Upper lobe of left lung (tissue), 4 donors: ENCODE data around the gene DCAF16.

Source experiments
- CTCF ChIP-seq, 6 experiments: fragments of 450-650 bp in 4 of 6; fragments of 200-600 bp in 2 of 6; sonication (generic) in 2 of 6; IDR thresholded peaks; one replicate each; pipeline ENCODE4 v1.5.1; 2016 to 2019; ENCODE audit warnings: antibody characterized with exemption in 6 of 6
- EP300 ChIP-seq, 4 donors: sonication (generic); formaldehyde crosslinking; IDR thresholded peaks; one replicate each; pipeline ENCODE4 v1.5.1; 2017; ENCODE audit warnings: antibody characterized with exemption in 4 of 4, control low read depth in 2 of 4

GRCh38 chr4:17794730-17795129 lies 15.8 kb downstream of the DCAF16 start:
- TF ChIP-seq EP300 (IDR thresholded peaks at IDR 0.05) (no peak), CTCF (IDR thresholded peaks at IDR 0.05) (no peak)
